ENCODE results near the gene GPN2.
"Not testable (repeated sequence)": the region's sequence is repeated elsewhere in the genome, so short reads cannot be mapped to it uniquely, and the experiment has no call there.

Gene GPN2

DNA sequence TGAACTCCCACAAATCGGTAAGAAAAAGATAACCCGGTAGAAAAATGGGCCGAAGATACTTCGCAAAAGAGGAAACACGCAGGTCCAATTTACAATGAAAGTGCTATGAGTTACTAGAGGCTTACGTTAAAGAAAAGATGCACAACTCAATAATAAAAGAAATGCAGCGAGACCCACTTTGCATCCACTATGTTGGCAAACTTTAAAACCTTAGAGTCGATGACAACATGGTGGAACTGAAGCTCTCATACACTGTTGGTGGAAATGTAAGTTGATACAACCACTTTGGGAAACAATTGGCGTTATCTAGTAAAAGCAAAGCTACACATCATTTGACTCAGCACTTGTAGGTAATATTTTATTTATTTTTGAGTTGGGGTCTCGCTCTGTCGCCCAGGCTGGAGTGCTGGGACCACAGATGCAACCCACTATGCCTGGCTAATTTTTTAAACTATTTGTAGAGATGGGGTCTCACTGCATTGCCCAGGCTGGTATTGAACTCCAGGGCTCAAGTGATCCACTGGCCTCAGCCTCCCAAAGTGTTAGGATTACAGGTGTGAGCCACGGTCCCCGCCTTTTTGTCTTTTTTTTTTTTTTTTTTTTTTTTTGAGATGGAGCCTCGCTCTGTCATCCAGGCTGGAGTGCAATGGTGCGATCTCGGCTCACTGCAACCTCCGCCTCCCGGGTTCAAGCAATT, 10.9 kb upstream of the GPN2 start:
- no peak for DNase-seq (ENCODE audit: low spot score)

DNA sequence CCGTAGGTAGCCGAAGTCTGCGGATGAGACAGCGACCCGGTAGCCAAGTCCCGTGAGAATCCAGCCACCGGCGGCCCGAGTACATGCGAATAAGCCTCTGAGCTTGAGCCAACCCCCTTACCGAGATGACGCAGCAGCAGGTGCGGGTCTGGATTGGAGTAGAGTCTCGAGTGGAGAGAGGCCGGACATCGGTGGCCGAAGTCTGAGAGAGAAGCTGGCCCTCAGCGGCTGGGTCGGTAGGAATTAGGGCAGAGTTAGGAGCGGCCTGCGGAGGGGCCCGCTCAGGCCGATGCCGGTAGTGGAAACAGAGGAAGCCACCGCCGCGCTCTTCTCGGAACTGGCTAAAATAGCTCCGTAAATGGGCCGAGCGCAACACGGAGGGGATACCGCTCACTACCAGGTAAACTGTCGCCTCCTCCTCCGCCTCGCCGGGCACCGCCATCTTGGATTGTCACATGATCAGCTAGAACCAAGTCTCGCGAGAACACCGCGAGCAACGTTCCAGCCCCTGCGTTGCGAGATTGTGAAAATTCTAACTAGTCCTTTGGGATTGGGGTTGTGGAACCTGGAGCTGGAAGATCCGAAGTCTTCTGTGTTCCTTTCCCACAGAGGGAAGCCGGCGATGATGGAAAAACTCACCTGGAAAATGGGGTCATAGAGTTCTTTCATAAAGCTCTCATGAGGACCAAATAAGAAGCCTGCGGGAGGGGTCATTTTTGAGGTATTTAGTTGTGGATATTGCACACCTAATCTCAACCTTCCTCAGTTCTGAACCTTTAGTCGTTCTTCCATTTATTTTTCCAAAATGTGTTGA, 10.1 kb upstream of the GPN2 start, which contains the start of gene GPATCH3:
GPATCH3 (minus strand) TSS at position 467 of the 814 bp plus-strand sequence; CDS start at position 442, 25 bp downstream.
- DNase-seq (ENCODE audit: low spot score) = peak; percentile 95

DNA sequence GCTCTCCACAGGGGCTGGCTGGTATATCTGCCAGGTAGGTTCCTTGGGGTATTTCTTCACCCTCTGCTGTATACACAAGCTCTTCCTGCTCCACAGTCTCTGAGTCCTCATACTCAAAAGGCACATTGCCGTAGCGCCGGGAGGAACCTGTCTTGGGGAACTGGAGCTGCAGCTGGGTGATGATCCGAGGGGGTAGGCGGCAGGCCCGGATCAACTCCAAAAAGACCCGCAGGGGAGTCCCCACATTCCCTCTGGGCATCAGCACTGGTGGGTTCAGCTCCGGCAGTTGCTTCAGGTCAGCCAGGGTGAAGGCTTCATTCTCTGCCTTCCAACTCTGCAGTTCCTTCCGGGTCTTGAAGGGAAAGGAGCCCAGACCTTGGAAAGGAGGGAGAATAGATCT, 7.3 kb upstream of the GPN2 start:
- no peak for DNase-seq (ENCODE audit: low spot score)

DNA sequence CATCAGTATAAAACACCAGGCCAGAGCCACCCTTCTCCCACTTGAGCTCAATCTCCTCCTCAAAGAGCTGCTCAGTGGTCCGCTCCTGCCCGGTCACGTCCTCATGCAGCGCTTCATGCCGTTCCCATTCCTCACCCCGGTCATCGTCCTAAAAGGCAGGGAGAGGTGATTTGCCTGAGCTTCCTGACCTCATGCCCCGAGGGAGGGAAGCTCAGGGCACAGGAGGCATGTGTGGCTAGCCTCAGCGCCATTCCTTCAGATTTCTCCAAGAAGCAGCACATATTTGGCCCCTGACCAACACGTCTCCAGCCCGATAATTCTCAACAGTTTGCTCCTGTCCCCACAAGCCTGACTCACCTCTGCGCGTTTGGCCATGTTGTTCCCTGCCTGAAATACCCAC, 4.2 kb upstream of the GPN2 start:
- DNase-seq (ENCODE audit: low spot score) = no peak

DNA sequence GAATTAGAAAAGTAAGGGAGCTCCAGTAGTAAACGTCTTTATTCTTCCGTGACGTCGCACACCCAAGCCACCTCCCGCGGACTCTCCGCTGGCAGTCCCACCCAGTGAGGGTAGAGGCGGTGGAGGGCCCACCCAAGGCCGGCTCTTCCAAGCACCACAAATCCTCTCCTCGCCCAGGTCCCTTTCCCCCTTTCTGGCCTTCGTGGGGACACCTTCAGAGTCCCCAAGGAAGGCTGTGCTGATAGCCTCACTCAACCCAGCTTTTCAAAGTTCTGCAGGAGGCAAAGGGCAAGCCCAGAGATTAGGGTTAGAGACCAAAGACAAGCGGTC, 349 bp upstream of the GPN2 start:
- no peak for DNase-seq (ENCODE audit: low spot score)

DNA sequence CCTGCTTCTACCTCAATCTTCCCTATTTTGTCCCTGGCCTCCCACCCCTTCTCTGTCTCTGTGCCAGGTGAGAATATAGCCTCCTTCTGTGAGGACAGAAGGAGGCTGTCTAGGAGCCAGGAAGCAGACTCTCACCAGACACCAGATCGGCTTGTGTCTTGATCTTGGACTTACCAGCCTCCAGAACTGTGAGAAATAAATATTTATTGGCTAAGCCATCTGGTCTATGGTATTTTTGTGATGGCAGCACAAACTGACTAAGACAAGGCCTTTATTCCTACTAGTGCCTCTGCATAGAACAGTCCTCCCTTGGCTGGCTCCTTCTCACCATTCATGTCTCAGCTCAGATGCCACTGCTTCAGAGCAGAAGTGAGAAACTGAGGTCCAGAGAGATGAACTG, 1.9 kb downstream of the GPN2 start:
- DNase-seq (ENCODE audit: low spot score) = no peak

DNA sequence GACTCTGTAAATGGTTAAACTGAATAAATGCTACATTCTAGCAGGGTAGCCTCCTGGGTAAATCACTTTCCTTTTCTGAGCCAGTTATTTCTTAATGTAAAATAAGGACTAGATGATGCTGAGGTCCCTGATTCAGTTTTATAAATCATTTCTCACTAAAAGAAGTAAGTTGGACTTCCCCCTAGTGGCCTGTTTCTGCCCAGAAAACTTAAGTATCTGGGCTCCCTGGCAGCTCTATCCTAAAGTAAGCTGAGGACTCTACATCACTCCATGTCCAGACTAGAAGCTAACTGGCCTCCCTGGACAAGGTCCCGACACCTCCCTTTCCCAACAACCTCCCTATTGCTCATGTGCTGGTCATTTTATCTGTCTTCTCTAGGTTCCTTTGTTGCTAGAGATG, 3.0 kb downstream of the GPN2 start:
- peak; percentile 44 for DNase-seq (ENCODE audit: low spot score)

DNA sequence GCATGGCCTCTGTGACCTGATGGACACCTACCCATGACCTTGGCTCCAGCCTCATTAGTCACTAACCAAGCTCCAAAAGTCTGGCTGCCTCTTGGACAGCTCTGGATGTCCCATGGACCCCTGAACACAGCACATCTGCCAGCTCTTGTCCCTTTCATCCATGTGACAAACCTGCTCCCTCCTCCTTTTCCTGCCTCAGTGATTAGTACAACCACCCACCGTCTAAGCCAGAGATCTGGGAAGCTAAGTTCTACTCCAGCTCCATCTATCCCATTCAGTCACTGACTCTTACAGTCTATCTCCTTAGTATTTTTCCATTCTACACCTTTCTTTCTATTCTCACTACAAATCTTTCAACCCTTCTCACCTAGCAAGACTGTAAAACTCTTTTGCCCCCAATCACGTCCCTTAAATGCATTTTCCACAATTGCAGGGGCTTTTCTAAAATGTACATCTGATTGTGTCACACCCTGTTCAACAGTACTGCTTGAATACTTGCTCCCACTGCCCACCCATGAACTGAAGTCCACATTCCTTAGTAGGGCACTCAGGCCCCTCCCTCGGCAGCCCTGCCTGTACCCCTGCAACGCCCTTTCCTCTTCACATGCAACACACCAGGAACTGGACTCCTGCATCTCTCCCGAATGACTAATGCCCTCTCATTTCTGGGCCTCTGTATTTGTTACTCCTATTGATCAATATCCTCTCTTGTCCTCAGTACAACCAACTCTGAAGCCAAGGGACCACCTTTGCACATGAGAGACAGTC, 7.2 kb downstream of the GPN2 start:
- DNase-seq (ENCODE audit: low spot score) = no peak

DNA sequence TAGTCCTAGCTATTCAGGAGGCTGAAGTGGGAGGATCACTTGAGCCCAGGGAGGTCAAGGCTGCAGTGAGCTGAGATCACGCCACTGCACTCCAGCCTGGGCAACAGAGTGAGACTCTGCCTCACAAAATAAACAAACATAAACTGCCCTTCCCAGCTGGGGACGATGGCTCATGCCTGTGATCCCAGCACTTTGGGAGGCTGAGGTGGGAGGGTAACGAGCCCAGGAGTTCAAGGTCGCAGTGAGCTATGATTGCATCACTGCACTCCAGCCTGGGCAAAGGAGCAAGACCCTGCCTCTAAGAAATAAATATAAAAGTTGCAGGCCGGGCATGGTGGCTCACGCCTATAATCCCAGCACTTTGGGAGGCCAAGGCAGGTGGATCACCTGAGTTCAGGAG, 8.5 kb downstream of the GPN2 start:
- DNase-seq (ENCODE audit: low spot score) = not testable (repeated sequence)

DNA sequence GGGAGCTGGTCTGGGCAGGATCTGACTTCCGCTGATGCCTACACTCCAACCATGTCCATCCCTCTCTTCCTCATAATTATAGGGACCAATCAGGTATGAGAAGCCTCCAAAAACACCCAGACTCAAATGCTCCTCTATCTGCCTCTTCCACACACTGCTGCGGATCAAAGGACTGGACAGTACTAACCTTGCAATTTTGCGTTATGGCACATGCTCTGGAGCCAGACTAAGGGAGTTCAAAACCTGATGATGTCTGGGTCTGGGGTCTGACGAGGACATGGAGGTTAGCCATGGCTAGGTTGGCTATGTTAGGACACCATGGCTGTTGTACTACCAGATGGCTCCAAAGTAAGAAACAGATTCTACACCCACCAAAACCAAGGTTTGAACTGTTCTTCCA, 10.3 kb downstream of the GPN2 start:
- DNase-seq (ENCODE audit: low spot score) = no peak

DNA sequence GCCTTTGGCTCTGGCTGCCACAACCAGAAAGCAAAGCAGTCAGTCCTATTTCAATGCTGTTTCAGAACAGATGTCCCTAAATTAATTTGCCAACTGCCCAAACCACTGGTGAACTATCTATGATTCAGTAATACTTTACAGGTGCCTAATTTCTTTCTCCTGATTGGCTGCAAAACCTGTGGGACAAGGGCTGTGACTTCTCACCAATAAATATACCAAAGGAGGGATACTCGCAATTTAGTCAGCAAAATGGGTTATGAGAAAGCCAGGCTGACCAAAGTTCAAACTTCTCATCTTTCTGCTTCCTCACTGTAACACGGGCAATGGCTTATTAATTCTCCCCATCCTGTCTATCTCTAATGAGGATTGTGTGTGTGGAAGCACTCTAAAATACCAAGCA, 12.8 kb downstream of the GPN2 start:
- no peak for DNase-seq (ENCODE audit: low spot score)

DNA sequence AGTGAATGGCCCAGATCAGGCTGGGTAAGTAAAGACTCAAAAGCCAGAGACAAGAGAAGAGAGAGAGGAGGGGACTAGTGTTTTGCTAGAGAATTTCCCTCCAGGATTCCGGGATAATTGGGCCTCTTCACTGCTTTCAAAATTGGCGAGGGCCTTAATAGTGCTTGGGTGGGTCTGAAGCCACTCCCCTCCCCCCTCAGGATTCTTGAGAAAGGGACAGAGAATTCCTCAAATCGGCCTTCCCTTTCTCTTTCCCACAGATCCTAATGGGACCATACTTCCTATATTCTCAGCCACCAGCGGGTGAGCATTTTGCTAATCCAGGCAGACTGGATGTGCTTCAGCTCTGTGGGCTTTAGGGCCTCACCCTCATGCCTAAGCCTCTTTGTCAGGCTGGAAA, 15.2 kb downstream of the GPN2 start:
- DNase-seq (ENCODE audit: low spot score) = no peak

DNA sequence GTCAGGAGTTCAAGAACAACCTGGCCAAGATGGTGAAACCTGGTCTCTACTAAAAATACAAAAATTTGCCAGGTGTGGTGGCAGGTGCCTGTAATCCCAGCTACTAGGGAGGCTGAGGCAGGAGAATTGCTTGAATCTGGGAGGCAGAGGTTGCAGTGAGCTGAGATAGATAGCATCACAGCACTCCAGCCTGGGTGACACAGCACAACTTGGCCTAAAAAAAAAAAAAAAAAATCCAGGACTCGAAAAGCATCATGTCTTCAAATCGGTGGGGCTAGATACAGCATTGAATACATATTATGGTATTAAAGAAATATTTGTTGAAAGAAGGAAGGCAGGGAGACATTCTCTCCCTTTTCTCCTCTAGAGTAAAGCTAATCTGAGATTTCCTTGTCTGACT, 17.0 kb downstream of the GPN2 start:
- DNase-seq (ENCODE audit: low spot score) = not testable (repeated sequence)

DNA sequence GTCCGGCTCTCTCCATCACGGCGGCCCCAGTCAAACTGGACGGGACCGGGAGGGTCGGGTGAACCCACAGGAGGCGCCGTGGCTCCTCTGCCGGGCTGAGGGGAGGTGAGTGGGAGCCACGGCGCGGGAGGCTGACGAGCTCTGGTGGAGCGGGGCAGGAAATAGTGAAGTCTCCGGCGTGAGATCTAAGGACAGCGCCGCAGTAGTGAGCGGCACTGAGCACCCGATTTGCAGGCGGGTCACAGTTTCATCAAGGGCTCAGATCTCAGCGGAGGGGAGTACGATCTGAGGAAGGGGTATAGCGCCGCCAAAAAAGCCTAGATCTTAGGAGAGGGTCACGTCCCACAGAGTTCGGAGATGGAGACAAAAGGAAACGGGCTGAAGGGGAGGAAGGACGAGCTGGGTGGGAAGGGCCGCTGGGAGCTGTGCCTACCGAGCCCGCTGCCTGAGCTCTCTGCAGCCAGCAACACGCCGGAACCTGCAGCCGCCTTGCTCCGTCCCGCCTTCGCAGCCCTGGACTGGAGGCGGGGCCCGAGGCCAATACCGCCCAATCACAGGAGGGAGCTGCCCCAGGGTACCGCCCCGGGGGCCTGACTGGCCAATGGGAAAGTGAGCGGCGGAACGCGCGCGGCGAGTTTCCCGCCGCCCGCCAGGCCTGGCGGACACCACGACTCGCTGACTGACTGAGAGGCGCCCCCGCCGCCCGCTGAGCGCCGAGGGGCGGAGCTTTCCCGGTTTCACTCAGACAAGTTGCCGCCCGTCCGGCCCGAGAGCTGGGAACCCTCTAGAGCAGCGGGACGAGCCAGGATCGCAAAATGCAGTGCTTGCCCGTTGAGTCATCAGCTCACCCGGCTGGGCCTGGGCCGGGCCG, 25.2 kb downstream of the GPN2 start:
- peak; percentile 96 for DNase-seq (ENCODE audit: low spot score)

DNA sequence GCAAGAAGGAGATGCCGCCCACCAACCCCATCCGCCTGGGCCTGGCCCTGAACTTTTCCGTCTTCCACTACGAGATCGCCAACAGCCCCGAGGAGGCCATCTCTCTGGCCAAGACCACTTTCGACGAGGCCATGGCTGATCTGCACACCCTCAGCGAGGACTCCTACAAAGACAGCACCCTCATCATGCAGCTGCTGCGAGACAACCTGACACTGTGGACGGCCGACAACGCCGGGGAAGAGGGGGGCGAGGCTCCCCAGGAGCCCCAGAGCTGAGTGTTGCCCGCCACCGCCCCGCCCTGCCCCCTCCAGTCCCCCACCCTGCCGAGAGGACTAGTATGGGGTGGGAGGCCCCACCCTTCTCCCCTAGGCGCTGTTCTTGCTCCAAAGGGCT, 26.4 kb downstream of the GPN2 start:
- no peak for DNase-seq (ENCODE audit: low spot score)

DNA sequence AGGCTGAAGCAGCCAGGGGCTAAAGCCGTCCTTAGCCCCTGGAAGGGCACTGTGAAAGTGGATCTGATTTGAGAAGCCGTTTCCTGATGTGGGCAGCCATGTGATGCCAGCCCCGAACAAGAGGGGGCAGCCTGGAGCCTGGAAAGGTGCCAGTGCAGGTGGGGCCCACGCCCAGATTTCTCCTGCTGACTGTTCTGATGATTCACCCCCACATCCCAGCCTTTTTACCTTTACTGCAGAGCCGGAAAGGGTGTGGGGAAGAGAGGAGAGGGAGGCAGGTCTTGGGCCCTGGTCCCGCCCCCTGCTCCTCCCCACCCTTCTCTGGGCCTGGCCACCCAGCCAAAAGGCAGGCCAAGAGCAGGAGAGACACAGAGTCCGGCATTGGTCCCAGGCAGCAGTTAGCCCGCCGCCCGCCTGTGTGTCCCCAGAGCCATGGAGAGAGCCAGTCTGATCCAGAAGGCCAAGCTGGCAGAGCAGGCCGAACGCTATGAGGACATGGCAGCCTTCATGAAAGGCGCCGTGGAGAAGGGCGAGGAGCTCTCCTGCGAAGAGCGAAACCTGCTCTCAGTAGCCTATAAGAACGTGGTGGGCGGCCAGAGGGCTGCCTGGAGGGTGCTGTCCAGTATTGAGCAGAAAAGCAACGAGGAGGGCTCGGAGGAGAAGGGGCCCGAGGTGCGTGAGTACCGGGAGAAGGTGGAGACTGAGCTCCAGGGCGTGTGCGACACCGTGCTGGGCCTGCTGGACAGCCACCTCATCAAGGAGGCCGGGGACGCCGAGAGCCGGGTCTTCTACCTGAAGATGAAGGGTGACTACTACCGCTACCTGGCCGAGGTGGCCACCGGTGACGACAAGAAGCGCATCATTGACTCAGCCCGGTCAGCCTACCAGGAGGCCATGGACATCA, 27.1 kb downstream of the GPN2 start, which contains the start of gene SFN:
SFN (plus strand) TSS at position 369 of the 904 bp plus-strand sequence; CDS start at position 433, 64 bp downstream.
- DNase-seq (ENCODE audit: low spot score) = no peak

DNA sequence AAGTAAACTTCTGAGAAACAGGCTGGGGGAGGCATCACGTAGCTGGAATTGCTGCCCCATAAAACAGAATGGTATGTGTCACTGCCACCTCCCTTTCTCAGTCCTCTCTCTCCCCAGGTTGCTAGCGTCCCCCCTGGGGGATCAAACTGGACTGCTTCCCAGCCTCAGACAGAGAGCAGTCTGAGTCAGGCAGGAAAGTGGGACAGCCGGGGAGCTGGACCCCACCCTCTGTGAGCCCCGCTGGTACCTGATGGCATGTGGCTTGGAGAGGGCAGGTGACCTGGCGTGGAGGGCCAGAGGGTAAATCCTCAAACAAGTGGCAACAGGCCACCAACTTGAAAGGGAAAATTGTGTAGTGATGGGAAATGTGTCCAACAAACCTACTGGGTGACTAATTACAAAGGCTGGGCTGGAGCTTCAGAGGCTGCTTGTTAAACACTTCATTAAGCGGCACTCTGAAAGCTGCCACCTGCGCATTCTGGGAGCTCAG, 28.1 kb downstream of the GPN2 start:
- no peak for DNase-seq (ENCODE audit: low spot score)

DNA sequence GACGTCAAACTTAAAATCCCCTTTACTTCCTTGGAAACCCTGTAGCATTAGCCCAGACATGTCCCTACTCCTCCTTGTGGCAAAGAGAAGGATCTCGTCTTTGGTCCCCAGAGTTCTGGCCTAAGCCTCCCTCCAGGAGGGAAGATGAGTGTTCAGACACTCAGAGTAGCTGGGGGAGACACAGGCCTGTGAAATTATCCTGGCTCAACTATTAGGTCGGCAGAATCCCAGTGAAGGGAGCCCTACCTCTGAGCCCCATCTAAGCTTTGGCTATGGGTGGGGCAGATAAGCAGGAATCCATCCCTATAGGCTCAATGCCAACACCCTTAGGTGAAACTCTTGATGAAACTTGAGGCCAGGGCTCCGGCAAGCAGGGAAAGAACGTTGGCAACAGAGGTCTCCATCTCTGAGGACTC, 28.8 kb downstream of the GPN2 start:
- DNase-seq (ENCODE audit: low spot score) = peak; percentile 46

DNA sequence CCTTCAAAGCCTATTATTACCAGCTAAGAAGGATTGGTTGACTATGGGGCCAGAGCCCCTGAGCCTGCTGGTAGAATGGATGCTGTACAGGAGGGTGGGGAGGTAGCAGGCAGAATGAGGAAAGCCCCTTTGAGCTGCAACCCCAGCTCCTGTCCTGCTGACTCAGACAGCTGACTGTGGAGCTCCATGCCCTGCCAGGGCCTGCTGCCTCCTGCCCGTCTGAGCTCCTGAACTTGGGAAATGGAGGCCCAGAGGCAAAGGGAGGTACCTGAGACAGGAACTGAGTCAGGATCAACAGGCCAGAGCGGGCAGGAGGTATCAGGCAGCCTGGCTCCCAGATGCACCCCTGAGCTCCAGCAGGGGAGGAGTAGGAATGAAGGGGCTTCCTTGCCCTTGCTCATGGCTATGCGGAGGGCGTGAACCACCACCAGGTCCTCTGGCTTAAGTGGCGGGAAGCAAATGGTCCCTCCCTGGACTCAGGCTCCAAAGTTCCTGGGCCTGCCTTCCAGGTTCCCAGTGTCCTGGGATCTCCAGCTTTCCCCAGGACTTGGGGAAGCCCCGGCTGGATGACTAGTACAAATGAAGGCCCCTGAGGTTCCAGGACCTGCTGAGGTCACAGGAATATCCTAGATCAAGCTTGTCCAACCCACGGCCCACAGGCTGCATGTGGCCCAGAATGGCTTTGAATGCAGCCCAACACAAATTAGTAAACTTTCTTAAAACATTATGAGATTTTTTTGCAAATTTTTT, 31.0 kb downstream of the GPN2 start:
- DNase-seq (ENCODE audit: low spot score) = no peak

DNA sequence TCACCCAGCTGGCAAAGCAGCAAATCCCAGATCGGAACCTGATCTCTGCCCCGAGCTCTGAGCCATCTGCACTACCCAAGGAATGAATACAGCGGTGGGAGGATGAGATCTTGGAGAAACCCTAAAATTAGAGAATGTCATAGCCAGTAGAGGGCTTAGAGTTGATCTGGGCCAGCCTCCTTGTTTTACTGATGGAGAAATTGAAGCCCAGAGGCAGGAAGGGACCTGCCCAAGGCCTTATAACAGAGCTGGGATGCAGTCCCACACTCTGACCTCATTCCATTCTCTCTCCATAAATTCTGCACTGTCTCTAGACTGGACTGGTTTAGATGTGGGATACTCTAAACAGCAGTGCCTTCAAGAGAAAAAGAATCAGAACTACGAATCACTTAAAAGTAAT, 31.9 kb downstream of the GPN2 start:
- no peak for DNase-seq (ENCODE audit: low spot score)

All from AG08395 (cell line).